OCI-M2 (cell line): ENCODE data around the gene IL22.

Experiments
- DNase-seq: peaks from one replicate; lab custom pipeline; 2025; ENCODE audit not compliant: unreplicated experiment; lab: John Stamatoyannopoulos, UW

Gene IL22

GRCh38 chr12:68253504-68253903 lies at the start of gene IL22:
TSS of gene IL22 (minus strand) at chr12:68253604. CDS start at chr12:68253448, 156 bp downstream.
- DNase-seq = no peak

GRCh38 chr12:68297929-68298328 lies 44.5 kb upstream of the IL22 start:
- no peak for DNase-seq

GRCh38 chr12:68294251-68294650 lies 40.8 kb upstream of the IL22 start:
- no peak for DNase-seq

GRCh38 chr12:68293347-68293746 lies 39.9 kb upstream of the IL22 start:
- no peak for DNase-seq

GRCh38 chr12:68292151-68292943 lies 38.9 kb upstream of the IL22 start:
- no peak for DNase-seq

- DNase-seq = no peak
Measured at GRCh38 chr12:68291396-68292036, 38.1 kb upstream of the IL22 start.

- no peak for DNase-seq
Measured at GRCh38 chr12:68290126-68290525, 36.7 kb upstream of the IL22 start.

GRCh38 chr12:68287106-68287505 lies 33.7 kb upstream of the IL22 start:
- no peak for DNase-seq

- DNase-seq = no peak
Measured at GRCh38 chr12:68286396-68286795, 33.0 kb upstream of the IL22 start.

- DNase-seq = no peak
Measured at GRCh38 chr12:68285541-68285940, 32.1 kb upstream of the IL22 start.

- no peak for DNase-seq
Measured at GRCh38 chr12:68281322-68282077, 28.1 kb upstream of the IL22 start.

GRCh38 chr12:68280240-68280639 lies 26.8 kb upstream of the IL22 start:
- DNase-seq = no peak

- DNase-seq = no peak
Measured at GRCh38 chr12:68279227-68280054, 26.0 kb upstream of the IL22 start.

- DNase-seq = no peak
Measured at GRCh38 chr12:68276402-68276930, 23.1 kb upstream of the IL22 start.

GRCh38 chr12:68272732-68273131 lies 19.3 kb upstream of the IL22 start:
- DNase-seq = no peak

- DNase-seq = no peak
Measured at GRCh38 chr12:68271346-68271745, 17.9 kb upstream of the IL22 start.

- no peak for DNase-seq
Measured at GRCh38 chr12:68270358-68270757, 17.0 kb upstream of the IL22 start.

GRCh38 chr12:68269779-68270178 lies 16.4 kb upstream of the IL22 start:
- no peak for DNase-seq

GRCh38 chr12:68268967-68269366 lies 15.6 kb upstream of the IL22 start:
- no peak for DNase-seq

- DNase-seq = no peak
Measured at GRCh38 chr12:68267892-68268396, 14.5 kb upstream of the IL22 start.

GRCh38 chr12:68264857-68265256 lies 11.5 kb upstream of the IL22 start:
- DNase-seq = no peak
